Measurements from ENCODE around the gene PLA2G4E. TPM values are rescaled to one million over a fixed set of nuclear protein-coding genes. Genes with fewer than 3 reads are reported as not detected.

The PLA2G4E gene
- total RNA-seq, 2 donors from 2014 or later = not detected

DNA sequence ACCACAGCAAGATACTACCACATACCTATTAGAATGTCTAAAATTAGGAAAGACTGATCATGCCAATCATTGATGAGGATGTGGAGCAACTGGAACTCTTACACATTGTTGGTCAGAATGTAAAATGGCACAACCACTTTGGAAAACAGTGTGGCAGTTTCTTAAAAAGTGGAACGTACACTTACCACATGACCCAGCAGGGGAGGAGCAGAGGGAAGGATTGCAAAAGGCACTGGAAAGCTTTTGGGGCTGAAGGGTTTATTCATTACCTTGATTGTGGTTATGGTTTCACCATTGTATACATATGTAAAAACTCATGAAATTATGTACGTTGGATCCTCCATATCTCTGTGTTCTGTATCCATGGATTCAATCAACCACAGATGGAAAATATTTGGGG is 45.2 kb downstream of the PLA2G4E start:
- DNase-seq = no peak
- Mint-ChIP-seq H3K4me3 (no peak overlapping the region), H3K27me3 (ENCODE audit: insufficient read depth) (peaks cover 2% of the 10 kb centered on the region), H3K9me3 (no peaks in the 10 kb centered on the region), H3K27ac (no peak overlapping the region), H3K4me1 (peaks cover 17% of the 10 kb centered on the region), H3K36me3 (ENCODE audit: low read depth) (no peaks in the 10 kb centered on the region)
- H3K36me3 ChIP-seq (ENCODE audit: control insufficient read depth, insufficient read depth, low read length) = no peaks in the 10 kb centered on the region
- H3K27me3 ChIP-seq (ENCODE audit: control insufficient read depth, insufficient read depth, low read length, poor library complexity, severe bottlenecking) = peaks cover 6% of the 10 kb centered on the region
- TF ChIP-seq, protein P1, sequence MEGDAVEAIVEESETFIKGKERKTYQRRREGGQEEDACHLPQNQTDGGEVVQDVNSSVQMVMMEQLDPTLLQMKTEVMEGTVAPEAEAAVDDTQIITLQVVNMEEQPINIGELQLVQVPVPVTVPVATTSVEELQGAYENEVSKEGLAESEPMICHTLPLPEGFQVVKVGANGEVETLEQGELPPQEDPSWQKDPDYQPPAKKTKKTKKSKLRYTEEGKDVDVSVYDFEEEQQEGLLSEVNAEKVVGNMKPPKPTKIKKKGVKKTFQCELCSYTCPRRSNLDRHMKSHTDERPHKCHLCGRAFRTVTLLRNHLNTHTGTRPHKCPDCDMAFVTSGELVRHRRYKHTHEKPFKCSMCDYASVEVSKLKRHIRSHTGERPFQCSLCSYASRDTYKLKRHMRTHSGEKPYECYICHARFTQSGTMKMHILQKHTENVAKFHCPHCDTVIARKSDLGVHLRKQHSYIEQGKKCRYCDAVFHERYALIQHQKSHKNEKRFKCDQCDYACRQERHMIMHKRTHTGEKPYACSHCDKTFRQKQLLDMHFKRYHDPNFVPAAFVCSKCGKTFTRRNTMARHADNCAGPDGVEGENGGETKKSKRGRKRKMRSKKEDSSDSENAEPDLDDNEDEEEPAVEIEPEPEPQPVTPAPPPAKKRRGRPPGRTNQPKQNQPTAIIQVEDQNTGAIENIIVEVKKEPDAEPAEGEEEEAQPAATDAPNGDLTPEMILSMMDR (conservative IDR thresholded peaks at IDR 0.05) = no peak
- H3K4me3 ChIP-seq (ENCODE audit: low read length) = no peak overlapping the region
- WGBS, 2 experiments (ENCODE audit: insufficient coverage in 1 of 2, insufficient read length in 1 of 2) = 67 to 76% methylated on average over 1 of the region's 2 CpGs
- H3K9me3 ChIP-seq (ENCODE audit: control insufficient read depth, low read length) = no peaks in the 10 kb centered on the region
- H3K9ac ChIP-seq (ENCODE audit: extremely low read depth, low read length, poor library complexity, severe bottlenecking) = no peak overlapping the region
- peaks cover 4% of the 10 kb centered on the region for H3K4me1 ChIP-seq (ENCODE audit: control insufficient read depth, insufficient read depth, low read length)
- no peak overlapping the region for H3K27ac ChIP-seq (ENCODE audit: low read depth, low read length)

DNA sequence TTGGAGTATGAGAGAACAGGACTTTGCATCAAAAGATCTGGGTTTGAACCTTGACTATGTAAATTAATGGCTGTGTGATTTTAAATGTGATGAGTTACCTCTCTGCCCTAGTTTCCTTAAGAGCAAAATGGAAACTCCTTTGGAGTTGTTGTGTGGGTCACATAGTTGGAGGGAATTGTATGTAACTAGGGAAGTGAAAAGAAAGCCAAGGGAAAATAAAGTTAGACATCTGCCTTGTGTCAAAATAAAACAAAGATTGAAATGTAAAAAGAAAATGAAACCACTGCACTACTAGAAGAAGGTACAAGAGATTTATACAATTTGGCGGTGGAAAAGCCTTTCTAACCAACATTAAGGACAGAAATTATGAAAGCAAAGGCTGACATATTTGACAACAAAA is 46.8 kb downstream of the PLA2G4E start:
- Mint-ChIP-seq H3K9me3 (no peaks in the 10 kb centered on the region), H3K27ac (no peak overlapping the region), H3K4me1 (peaks cover 20% of the 10 kb centered on the region), H3K4me3 (no peak overlapping the region), H3K27me3 (ENCODE audit: insufficient read depth) (peaks cover 2% of the 10 kb centered on the region), H3K36me3 (ENCODE audit: low read depth) (no peaks in the 10 kb centered on the region)
- TF ChIP-seq, protein P1 (conservative IDR thresholded peaks at IDR 0.05) = no peak
- no peak overlapping the region for H3K27ac ChIP-seq (ENCODE audit: low read depth, low read length)
- WGBS, 2 experiments (ENCODE audit: insufficient coverage in 1 of 2, insufficient read length in 1 of 2) = 78 to 100% methylated on average over 1 of the region's 1 CpG
- no peak for DNase-seq
- H3K4me1 ChIP-seq (ENCODE audit: control insufficient read depth, insufficient read depth, low read length) = no peaks in the 10 kb centered on the region
- no peak overlapping the region for H3K9ac ChIP-seq (ENCODE audit: extremely low read depth, low read length, poor library complexity, severe bottlenecking)
- H3K36me3 ChIP-seq (ENCODE audit: control insufficient read depth, insufficient read depth, low read length) = no peaks in the 10 kb centered on the region
- no peak overlapping the region for H3K4me3 ChIP-seq (ENCODE audit: low read length)
- H3K9me3 ChIP-seq (ENCODE audit: control insufficient read depth, low read length) = no peaks in the 10 kb centered on the region
- peaks cover 6% of the 10 kb centered on the region for H3K27me3 ChIP-seq (ENCODE audit: control insufficient read depth, insufficient read depth, low read length, poor library complexity, severe bottlenecking)

DNA sequence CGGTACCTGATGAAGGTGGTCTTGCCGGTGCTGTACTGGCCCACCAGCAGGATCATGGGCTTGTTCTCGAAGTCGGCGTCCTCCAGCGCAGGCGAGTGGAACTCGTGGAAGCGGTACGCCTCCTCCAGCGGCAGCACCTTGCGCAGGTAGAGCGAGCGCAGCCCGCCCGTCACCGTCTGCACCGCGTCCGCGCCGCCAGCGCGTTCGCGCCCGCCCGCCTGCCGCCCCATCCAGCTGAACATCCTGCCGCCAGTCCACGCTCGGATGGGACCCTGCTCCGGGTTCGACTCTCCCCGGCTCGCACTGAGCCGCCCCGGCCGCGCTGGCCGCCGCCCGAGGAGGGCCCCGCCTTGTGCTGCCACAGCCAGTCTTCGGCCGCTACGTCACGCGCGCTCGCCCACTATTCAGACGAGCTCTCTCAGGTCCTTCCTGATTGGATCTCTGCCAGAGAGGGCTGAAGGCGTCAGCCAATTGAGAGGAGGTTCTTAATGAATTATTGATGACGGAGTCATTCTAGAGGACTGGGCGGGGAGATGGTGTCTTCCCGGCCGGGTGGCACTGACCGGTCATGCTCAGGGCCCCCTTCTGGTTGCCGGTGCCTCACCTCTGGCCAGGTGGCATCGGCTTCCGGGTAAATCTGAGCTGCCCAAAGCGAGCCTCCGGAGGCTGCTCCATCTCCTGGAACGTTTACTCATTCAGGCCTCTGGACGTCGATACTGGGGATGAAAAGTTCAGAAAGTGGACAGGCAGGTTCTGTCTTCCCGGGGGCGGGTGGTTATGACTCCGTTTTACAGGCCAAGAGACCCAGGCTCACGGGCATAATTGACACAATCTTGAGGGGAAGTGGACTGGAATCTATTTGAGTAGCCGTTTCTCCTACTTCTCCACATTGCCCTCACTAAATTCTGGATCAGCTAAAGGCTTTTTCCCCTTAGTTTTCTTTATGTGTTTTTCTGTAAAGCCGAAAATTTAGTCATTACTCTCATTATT is 48.3 kb downstream of the PLA2G4E start, which contains the start of gene EHD4:
Gene EHD4, minus strand, starts transcription at position 305 of the 990 bp plus-strand sequence. Its CDS starts 63 bp downstream, at position 242.
- Histone ChIP-seq H3K27me3 (ENCODE audit: control insufficient read depth, insufficient read depth, low read length, poor library complexity, severe bottlenecking) (peaks cover 6% of the 10 kb centered on the region), H3K9ac (ENCODE audit: extremely low read depth, low read length, poor library complexity, severe bottlenecking) (peak within 1 kb of the TSS; percentile 52), H3K36me3 (ENCODE audit: control insufficient read depth, insufficient read depth, low read length) (no peaks in the 10 kb centered on the region), H3K27ac (ENCODE audit: low read depth, low read length) (no peak within 1 kb of the TSS), H3K4me1 (ENCODE audit: control insufficient read depth, insufficient read depth, low read length) (no peaks in the 10 kb centered on the region), H3K4me3 (ENCODE audit: low read length) (peak within 1 kb of the TSS; percentile 96), H3K9me3 (ENCODE audit: control insufficient read depth, low read length) (no peaks in the 10 kb centered on the region)
- H3K4me1 Mint-ChIP-seq = peaks cover 24% of the 10 kb centered on the region
- TF ChIP-seq, protein P1 (conservative IDR thresholded peaks at IDR 0.05) = peak; percentile 65
- H3K9me3 Mint-ChIP-seq = no peaks in the 10 kb centered on the region
- peak within 1 kb of the TSS; percentile 83 for H3K4me3 Mint-ChIP-seq
- peak within 1 kb of the TSS; percentile 92 for H3K27ac Mint-ChIP-seq
- WGBS, 2 experiments (ENCODE audit: insufficient coverage in 1 of 2, insufficient read length in 1 of 2) = 2 to 3% methylated on average over 15 to 72 of the region's 72 CpGs
- no peaks in the 10 kb centered on the region for H3K36me3 Mint-ChIP-seq (ENCODE audit: low read depth)
- peak; percentile 99 for DNase-seq
- H3K27me3 Mint-ChIP-seq (ENCODE audit: insufficient read depth) = peaks cover 2% of the 10 kb centered on the region
